ENCODE data around the gene PIK3R5. TPM values are rescaled to one million over a fixed set of nuclear protein-coding genes. Genes with fewer than 3 reads are reported as not detected.

The PIK3R5 gene
- total RNA-seq, 2 donors from 2014 or later = 15.2 to 18.0 TPM

- intact Hi-C loops (cut with DNase I) = no loop called here
- no peak for DNase-seq (ENCODE audit: low spot score)
These were observed 136.2 kb downstream of the PIK3R5 start for GRCh38 chr17:8829036-8829941.

Other genes starting within 250 kb of the PIK3R5 start
- not detected for gene CCDC42, start 220.9 kb downstream of the PIK3R5 start, total RNA-seq
- gene SPDYE4, start 207.2 kb downstream of the PIK3R5 start, total RNA-seq = not detected
- under 1 TPM in 1 of 2 donors, not detected in 1; 0.19 TPM for gene MFSD6L, start 166.3 kb downstream of the PIK3R5 start, total RNA-seq
- gene PIK3R6, start 98.0 kb downstream of the PIK3R5 start, total RNA-seq = 1 to 10 TPM; 1.1 to 2.1 TPM
- gene NTN1, start 55.8 kb upstream of the PIK3R5 start, total RNA-seq = 10 to 100 TPM in 1 of 2 donors, 1 to 10 TPM in 1; 6.9 to 15.4 TPM